K562 (cell line): ENCODE results near the gene PCLAF.

Source experiments
- CHD4 ChIP-seq: fragments of 200-600 bp; sonication (generic); IDR thresholded peaks from 3 replicates; pipeline ENCODE4 v1.6.1; 2012; ENCODE audit warnings: low read depth, mild to moderate bottlenecking, mixed read lengths, low read length, inconsistent platforms; ENCODE audit not compliant: insufficient read depth, insufficient replicate concordance, poor library complexity, severe bottlenecking
- CTCF ChIP-seq, 3 experiments: IDR thresholded peaks in 2 of 3; conservative IDR thresholded peaks in 1 of 3; 2 replicates each; pipeline ENCODE4 v1.5.1; 2011 to 2012; ENCODE audit warnings: low read length in 3 of 3, mild to moderate bottlenecking in 3 of 3, control low read depth in 2 of 3, improper control_type of control experiment in 1 of 3, inconsistent platforms in 1 of 3, low read depth in 1 of 3, mixed read lengths in 1 of 3, moderate library complexity in 1 of 3; ENCODE audit not compliant: insufficient read depth in 2 of 3
- E2F1 ChIP-seq: sonication (generic); formaldehyde crosslinking; IDR thresholded peaks from 2 replicates; pipeline ENCODE4 v1.8.1; 2023; ENCODE audit warnings: mild to moderate bottlenecking, missing genetic modification reagents, moderate library complexity
- JUNB ChIP-seq: fragments of 450-650 bp; formaldehyde crosslinking; conservative IDR thresholded peaks from 2 replicates; pipeline ENCODE4 v1.4.0; 2020; ENCODE audit warnings: mild to moderate bottlenecking
- NCOR1 ChIP-seq: fragments of 450-650 bp; IDR thresholded peaks from 2 replicates; pipeline ENCODE4 v1.6.1; 2016; ENCODE audit warnings: mild to moderate bottlenecking, moderate library complexity
- POLR2A ChIP-seq: fragments of 450-650 bp; conservative IDR thresholded peaks from 2 replicates; pipeline ENCODE4 v1.6.1; 2016
- SNIP1 ChIP-seq: fragments of 450-650 bp; IDR thresholded peaks from 2 replicates; pipeline ENCODE4 v1.7.1; 2017; ENCODE audit warnings: low read depth, mild to moderate bottlenecking
- TBP ChIP-seq: optimal IDR thresholded peaks from 2 replicates; pipeline ENCODE3; 2011; ENCODE audit warnings: low read depth, low read length, improper control_type of control experiment
- ZNF354B ChIP-seq: fragments of 250-450 bp; sonication (Bioruptor Pico); IDR thresholded peaks from 2 replicates; pipeline ENCODE4 v1.4.0; 2020

- TF ChIP-seq TBP (no peak), CHD4 (no peak), JUNB (no peak), CTCF (IDR thresholded peaks at IDR 0.05 in 2 of 3, conservative IDR thresholded peaks at IDR 0.05 in 1 of 3; ENCODE audit: insufficient read depth in 2 of 3, low read depth in 1 of 3, low read length in 3 of 3) (peak; percentile 9 to 59 (median 16); a peak in 3 of 6 replicates), SNIP1 (no peak), NCOR1 (no peak), POLR2A (no peak), ZNF354B (CRISPR knock-in tag) (no peak), E2F1 (CRISPR knock-in tag) (no peak)
Measured at GRCh38 chr15:64426845-64427465, 45.7 kb upstream of the PCLAF start.
